ENCODE measurements around the gene CCDC43.

- TF ChIP-seq, protein P1, sequence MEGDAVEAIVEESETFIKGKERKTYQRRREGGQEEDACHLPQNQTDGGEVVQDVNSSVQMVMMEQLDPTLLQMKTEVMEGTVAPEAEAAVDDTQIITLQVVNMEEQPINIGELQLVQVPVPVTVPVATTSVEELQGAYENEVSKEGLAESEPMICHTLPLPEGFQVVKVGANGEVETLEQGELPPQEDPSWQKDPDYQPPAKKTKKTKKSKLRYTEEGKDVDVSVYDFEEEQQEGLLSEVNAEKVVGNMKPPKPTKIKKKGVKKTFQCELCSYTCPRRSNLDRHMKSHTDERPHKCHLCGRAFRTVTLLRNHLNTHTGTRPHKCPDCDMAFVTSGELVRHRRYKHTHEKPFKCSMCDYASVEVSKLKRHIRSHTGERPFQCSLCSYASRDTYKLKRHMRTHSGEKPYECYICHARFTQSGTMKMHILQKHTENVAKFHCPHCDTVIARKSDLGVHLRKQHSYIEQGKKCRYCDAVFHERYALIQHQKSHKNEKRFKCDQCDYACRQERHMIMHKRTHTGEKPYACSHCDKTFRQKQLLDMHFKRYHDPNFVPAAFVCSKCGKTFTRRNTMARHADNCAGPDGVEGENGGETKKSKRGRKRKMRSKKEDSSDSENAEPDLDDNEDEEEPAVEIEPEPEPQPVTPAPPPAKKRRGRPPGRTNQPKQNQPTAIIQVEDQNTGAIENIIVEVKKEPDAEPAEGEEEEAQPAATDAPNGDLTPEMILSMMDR (conservative IDR thresholded peaks at IDR 0.05), result no peak
- TF ChIP-seq ZFX (IDR thresholded peaks at IDR 0.05), result no peak
Measured at GRCh38 chr17:44628243-44629188, 61.1 kb downstream of the CCDC43 start.
